HepG2 (cell line): ENCODE results near the gene KRTAP10-10. TPM values are rescaled to one million over a fixed set of nuclear protein-coding genes. Genes with fewer than 3 reads are reported as not detected.

Source experiments
- ATAC-seq: fragments of 200-7000 bp; cut with Tn5 transposase; 3 replicates; pipeline ENCODE4 v1.9.1; 2020; ENCODE audit warnings: mild to moderate bottlenecking, moderate library complexity
- BruUV-seq: library from RNA; stranded (reverse); fragments of 400-500 nt; replicated peaks from 2 replicates; lab custom pipeline; 2021; lab: Mats Ljungman, UMichigan
- CTCF ChIA-PET: fragments of 300-600 bp; formaldehyde crosslinking; extraction: SDS; loops from one replicate; lab custom pipeline; 2021; ENCODE audit warnings: low total read pairs, inconsistent platforms, low intra/inter-chr PET ratio; lab: Yijun Ruan, JAX
- POLR2A ChIA-PET: fragments of 350-600 bp; sonication (Branson Sonifier 250); formaldehyde crosslinking; loops from one replicate; lab custom pipeline; 2020; ENCODE audit warnings: antibody characterized with exemption, inconsistent platforms; lab: Yijun Ruan, JAX
- DNase-seq: peaks from one replicate; pipeline ENCODE4 v3.0.0-alpha.2; 2015; ENCODE audit warnings: low spot score
- FAIRE-seq: peaks from 3 replicates; lab custom pipeline; 2011; peaks lifted over from hg19 to GRCh38; lab: Jason Lieb, UNC
- H2AFZ ChIP-seq: one replicate; pipeline ENCODE4 v1.6.1; 2011; ENCODE audit warnings: low read length, inconsistent platforms
- H3K27ac ChIP-seq: fragments of 300-600 bp; 3 replicates; pipeline ENCODE4 v1.8.0; 2011; ENCODE audit warnings: mixed run types, mild to moderate bottlenecking, mixed read lengths, low read length, inconsistent platforms; ENCODE audit not compliant: insufficient read depth; ENCODE audit errors: extremely low read length
- H3K27me3 ChIP-seq, 2 experiments: fragments of 200-600 bp in 1 of 2; 2 replicates in 1 of 2; 3 replicates in 1 of 2; pipeline versions ENCODE4 v1.6.0 to v1.8.0; 2011; ENCODE audit warnings: low read length in 2 of 2, mild to moderate bottlenecking in 2 of 2, moderate library complexity in 2 of 2, inconsistent platforms in 1 of 2; ENCODE audit not compliant: insufficient read depth in 2 of 2, control insufficient read depth in 1 of 2
- H3K36me3 ChIP-seq, 2 experiments: fragments of 200-600 bp in 1 of 2; replicated peaks in 1 of 2; 2 replicates in 1 of 2; 3 replicates in 1 of 2; pipeline versions ENCODE4 v1.5.1 to v1.8.0; 2011; ENCODE audit warnings: low read length in 2 of 2, inconsistent platforms in 1 of 2; ENCODE audit not compliant: insufficient read depth in 2 of 2, control insufficient read depth in 1 of 2
- H3K4me1 ChIP-seq: 2 replicates; pipeline ENCODE4 v1.5.1; 2012; ENCODE audit warnings: low read length, inconsistent platforms; ENCODE audit not compliant: insufficient read depth
- H3K4me2 ChIP-seq: 2 replicates; pipeline ENCODE4 v1.6.0; 2011; ENCODE audit warnings: low read depth, low read length, inconsistent platforms
- H3K4me3 ChIP-seq, 3 experiments: fragments of 200-600 bp in 1 of 3; sonication (generic), shearing (Covaris generic) in 1 of 3; replicated peaks in 1 of 3; 2 replicates each; pipeline ENCODE4 v1.5.1; 2011 to 2016; ENCODE audit warnings: low read length in 3 of 3, inconsistent platforms in 2 of 3, low read depth in 2 of 3, mild to moderate bottlenecking in 2 of 3, control low read depth in 1 of 3, mixed read lengths in 1 of 3; ENCODE audit not compliant: insufficient read depth in 1 of 3
- H3K79me2 ChIP-seq: one replicate; pipeline ENCODE4 v1.6.1; 2011; ENCODE audit warnings: low read length, inconsistent platforms; ENCODE audit not compliant: insufficient read depth
- H3K9ac ChIP-seq: 2 replicates; pipeline ENCODE4 v1.6.0; 2011; ENCODE audit warnings: mild to moderate bottlenecking, low read depth, low read length, inconsistent platforms; ENCODE audit not compliant: insufficient read depth
- H3K9me3 ChIP-seq: 2 replicates; pipeline ENCODE4 v1.5.1; 2012; ENCODE audit warnings: mild to moderate bottlenecking, low read length
- H4K20me1 ChIP-seq: 2 replicates; pipeline ENCODE4 v1.6.0; 2011; ENCODE audit warnings: inconsistent platforms, mild to moderate bottlenecking, low read length, moderate library complexity; ENCODE audit not compliant: insufficient read depth
- ERF ChIP-seq: IDR thresholded peaks from 2 replicates; pipeline ENCODE4 v1.6.1; 2018; ENCODE audit warnings: missing biosample characterization, missing genetic modification reagents
- POLR2AphosphoS5 ChIP-seq: IDR thresholded peaks from 2 replicates; pipeline ENCODE4 v1.6.1; 2012; ENCODE audit warnings: low read depth, low read length
- TBX2 ChIP-seq: sonication (generic); formaldehyde crosslinking; IDR thresholded peaks from 2 replicates; pipeline ENCODE4 v1.5.0; 2020; ENCODE audit warnings: missing genetic modification reagents, mild to moderate bottlenecking, borderline replicate concordance
- ZNF136 ChIP-seq: sonication (generic); formaldehyde crosslinking; IDR thresholded peaks from 2 replicates; pipeline ENCODE4 v1.8.1; 2022; ENCODE audit warnings: low read depth, mild to moderate bottlenecking, moderate library complexity, missing genetic modification reagents
- ZNF329 ChIP-seq: sonication (generic); formaldehyde crosslinking; IDR thresholded peaks from 2 replicates; pipeline ENCODE4 v1.9.0; 2021; ENCODE audit warnings: low read depth, mild to moderate bottlenecking, missing genetic modification reagents
- ZNF713 ChIP-seq: sonication (generic); formaldehyde crosslinking; IDR thresholded peaks from 2 replicates; pipeline ENCODE4 v1.4.0; 2020; ENCODE audit warnings: mild to moderate bottlenecking, missing genetic modification reagents
- WGBS: methylation state at CpG from one replicate; pipeline ENCODE4 v1.1.6; 2017; ENCODE audit warnings: low lambda C conversion rate; 5-methylcytosine and 5-hydroxymethylcytosine counted together
- in situ Hi-C: cut with HindIII; loops from 2 replicates; pipeline ENCODE4 v1.10.0; 2017; ENCODE audit warnings: low pct_unique_long_range_greater_than_20kb; ENCODE audit not compliant: extremely low pct_ligation_motif_present
- intact Hi-C: fragments of 100-400 bp; cut with micrococcal nuclease; formaldehyde crosslinking; loops from one replicate; pipeline ENCODE4 v1.10.0; 2022; ENCODE audit not compliant: unreplicated experiment
- polyA plus RNA-seq, 8 experiments: library from polyadenylated mRNA; depleted of rRNA in 3 of 8; stranded (reverse) in 7 of 8; unstranded in 1 of 8; fragments of >200 nt; fragmentation: Illumina TruSeq in 4 of 8; extraction: Trizol in 4 of 8; gene quantifications; 2 replicates each; pipeline versions ENCODE4 v1.2.1 to v1.2.3, GENCODE V29; 2011 to 2016; ENCODE audit warnings: low read depth in 4 of 8, missing spikeins in 1 of 8, mixed read lengths in 1 of 8; ENCODE audit not compliant: insufficient read depth in 1 of 8
- total RNA-seq, 5 experiments: library from RNA; depleted of rRNA; stranded (reverse); fragments of >200 nt; fragmentation: Illumina TruSeq; extraction: Trizol; gene quantifications; 2 replicates each; pipeline ENCODE4 v1.2.3, GENCODE V29; 2016; ENCODE audit warnings: low read depth in 1 of 5
- TF ChIP-seq, protein P1 (sequence below): sonication (generic); formaldehyde crosslinking; IDR thresholded peaks from 2 replicates; pipeline ENCODE4 v1.8.1; 2023; ENCODE audit warnings: missing genetic modification reagents, inconsistent platforms, borderline replicate concordance
- TF ChIP-seq, protein P2 (sequence below): sonication (generic); formaldehyde crosslinking; IDR thresholded peaks from 2 replicates; pipeline ENCODE4 v1.4.0; 2020; ENCODE audit warnings: missing genetic modification reagents; ENCODE audit errors: not compliant biosample characterization
- TF ChIP-seq, protein P3 (sequence below): IDR thresholded peaks from 2 replicates; pipeline ENCODE4 v1.6.1; 2016
- TF ChIP-seq, protein P4 (sequence below): sonication (generic); formaldehyde crosslinking; IDR thresholded peaks from 2 replicates; pipeline ENCODE4 v1.4.0; 2020; ENCODE audit warnings: missing genetic modification reagents
- TF ChIP-seq, protein P5 (sequence below): sonication (generic); formaldehyde crosslinking; IDR thresholded peaks from 2 replicates; pipeline ENCODE4 v1.4.0; 2020; ENCODE audit warnings: missing genetic modification reagents, low read depth, mild to moderate bottlenecking, borderline replicate concordance
- TF ChIP-seq, protein P6 (sequence below): sonication (generic); formaldehyde crosslinking; IDR thresholded peaks from 2 replicates; pipeline ENCODE4 v1.8.0; 2022; ENCODE audit warnings: mild to moderate bottlenecking, missing genetic modification reagents

Gene KRTAP10-10
- total and polyA plus RNA-seq, 2 of the 13 experiments (the other 11 are each of a cell fraction or from before 2014, with no cell fraction given) = not detected

DNA sequence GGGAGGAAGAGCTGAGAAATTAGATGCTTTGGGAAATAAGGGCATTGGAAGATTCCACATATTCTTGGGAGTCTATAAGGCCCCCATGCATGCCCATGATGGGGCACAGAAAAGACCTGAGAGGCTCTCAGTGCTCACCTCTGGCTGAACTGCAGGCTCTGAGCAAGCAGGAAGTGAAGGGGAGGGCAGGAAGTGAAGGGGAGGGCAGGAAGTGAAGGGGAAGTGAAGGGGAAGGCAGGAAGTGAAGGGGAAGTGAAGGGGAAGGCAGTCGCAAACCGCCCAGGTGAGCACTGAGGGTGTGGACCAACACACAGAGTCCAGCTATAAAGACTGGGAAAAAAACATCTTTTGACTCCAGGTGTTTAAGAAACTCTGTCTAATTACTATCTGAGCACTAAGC lies 6.7 kb upstream of the KRTAP10-10 start:
- FAIRE-seq = no peak
- Histone ChIP-seq H3K27ac (no peak overlapping the region), H3K9me3 (peaks cover 16% of the 10 kb centered on the region; the same call in 1 of the 2 replicates), H3K27me3 (0 out of 5 replicates have a peak, but pooled peaks cover 0 to 6% of the 10 kb centered on the region in 2 experiments), H4K20me1 (no peaks in the 10 kb centered on the region), H3K4me1 (no peaks in the 10 kb centered on the region), H3K36me3 (no peaks in the 10 kb centered on the region), H3K4me3 (no peak overlapping the region), H3K79me2 (no peaks in the 10 kb centered on the region), H2AFZ (no peak overlapping the region), H3K4me2 (no peak overlapping the region), H3K9ac (no peak overlapping the region)
- no peak for DNase-seq
- in situ Hi-C loops = no loop called here
- POLR2A ChIA-PET = no interaction called here
- intact Hi-C loops = loop anchor here (10.0 kb wide), 1 partner anchor 64 kb away; the partner anchor contains the start of gene KRTAP10-12
- 81% methylated on average over 2 of the region's 2 CpGs for WGBS
- no TSS peak for BruUV-seq
- CTCF ChIA-PET = no interaction called here
- ATAC-seq = no peak
- TF ChIP-seq, protein P1, sequence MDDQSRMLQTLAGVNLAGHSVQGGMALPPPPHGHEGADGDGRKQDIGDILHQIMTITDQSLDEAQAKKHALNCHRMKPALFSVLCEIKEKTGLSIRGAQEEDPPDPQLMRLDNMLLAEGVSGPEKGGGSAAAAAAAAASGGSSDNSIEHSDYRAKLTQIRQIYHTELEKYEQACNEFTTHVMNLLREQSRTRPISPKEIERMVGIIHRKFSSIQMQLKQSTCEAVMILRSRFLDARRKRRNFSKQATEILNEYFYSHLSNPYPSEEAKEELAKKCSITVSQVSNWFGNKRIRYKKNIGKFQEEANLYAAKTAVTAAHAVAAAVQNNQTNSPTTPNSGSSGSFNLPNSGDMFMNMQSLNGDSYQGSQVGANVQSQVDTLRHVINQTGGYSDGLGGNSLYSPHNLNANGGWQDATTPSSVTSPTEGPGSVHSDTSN (CRISPR knock-in tag) = no peak
- no peak for TF ChIP-seq ZNF329 (CRISPR knock-in tag)
- TF ChIP-seq, protein P2, sequence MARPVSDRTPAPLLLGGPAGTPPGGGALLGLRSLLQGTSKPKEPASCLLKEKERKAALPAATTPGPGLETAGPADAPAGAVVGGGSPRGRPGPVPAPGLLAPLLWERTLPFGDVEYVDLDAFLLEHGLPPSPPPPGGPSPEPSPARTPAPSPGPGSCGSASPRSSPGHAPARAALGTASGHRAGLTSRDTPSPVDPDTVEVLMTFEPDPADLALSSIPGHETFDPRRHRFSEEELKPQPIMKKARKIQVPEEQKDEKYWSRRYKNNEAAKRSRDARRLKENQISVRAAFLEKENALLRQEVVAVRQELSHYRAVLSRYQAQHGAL = no peak
- TF ChIP-seq, protein P3, sequence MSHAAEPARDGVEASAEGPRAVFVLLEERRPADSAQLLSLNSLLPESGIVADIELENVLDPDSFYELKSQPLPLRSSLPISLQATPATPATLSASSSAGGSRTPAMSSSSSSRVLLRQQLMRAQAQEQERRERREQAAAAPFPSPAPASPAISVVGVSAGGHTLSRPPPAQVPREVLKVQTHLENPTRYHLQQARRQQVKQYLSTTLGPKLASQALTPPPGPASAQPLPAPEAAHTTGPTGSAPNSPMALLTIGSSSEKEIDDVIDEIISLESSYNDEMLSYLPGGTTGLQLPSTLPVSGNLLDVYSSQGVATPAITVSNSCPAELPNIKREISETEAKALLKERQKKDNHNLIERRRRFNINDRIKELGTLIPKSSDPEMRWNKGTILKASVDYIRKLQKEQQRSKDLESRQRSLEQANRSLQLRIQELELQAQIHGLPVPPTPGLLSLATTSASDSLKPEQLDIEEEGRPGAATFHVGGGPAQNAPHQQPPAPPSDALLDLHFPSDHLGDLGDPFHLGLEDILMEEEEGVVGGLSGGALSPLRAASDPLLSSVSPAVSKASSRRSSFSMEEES = no peak
- TF ChIP-seq ZNF713 (CRISPR knock-in tag) = no peak
- no peak for TF ChIP-seq ERF
- TF ChIP-seq ZNF136 (CRISPR knock-in tag) = no peak
- TF ChIP-seq, protein P4, sequence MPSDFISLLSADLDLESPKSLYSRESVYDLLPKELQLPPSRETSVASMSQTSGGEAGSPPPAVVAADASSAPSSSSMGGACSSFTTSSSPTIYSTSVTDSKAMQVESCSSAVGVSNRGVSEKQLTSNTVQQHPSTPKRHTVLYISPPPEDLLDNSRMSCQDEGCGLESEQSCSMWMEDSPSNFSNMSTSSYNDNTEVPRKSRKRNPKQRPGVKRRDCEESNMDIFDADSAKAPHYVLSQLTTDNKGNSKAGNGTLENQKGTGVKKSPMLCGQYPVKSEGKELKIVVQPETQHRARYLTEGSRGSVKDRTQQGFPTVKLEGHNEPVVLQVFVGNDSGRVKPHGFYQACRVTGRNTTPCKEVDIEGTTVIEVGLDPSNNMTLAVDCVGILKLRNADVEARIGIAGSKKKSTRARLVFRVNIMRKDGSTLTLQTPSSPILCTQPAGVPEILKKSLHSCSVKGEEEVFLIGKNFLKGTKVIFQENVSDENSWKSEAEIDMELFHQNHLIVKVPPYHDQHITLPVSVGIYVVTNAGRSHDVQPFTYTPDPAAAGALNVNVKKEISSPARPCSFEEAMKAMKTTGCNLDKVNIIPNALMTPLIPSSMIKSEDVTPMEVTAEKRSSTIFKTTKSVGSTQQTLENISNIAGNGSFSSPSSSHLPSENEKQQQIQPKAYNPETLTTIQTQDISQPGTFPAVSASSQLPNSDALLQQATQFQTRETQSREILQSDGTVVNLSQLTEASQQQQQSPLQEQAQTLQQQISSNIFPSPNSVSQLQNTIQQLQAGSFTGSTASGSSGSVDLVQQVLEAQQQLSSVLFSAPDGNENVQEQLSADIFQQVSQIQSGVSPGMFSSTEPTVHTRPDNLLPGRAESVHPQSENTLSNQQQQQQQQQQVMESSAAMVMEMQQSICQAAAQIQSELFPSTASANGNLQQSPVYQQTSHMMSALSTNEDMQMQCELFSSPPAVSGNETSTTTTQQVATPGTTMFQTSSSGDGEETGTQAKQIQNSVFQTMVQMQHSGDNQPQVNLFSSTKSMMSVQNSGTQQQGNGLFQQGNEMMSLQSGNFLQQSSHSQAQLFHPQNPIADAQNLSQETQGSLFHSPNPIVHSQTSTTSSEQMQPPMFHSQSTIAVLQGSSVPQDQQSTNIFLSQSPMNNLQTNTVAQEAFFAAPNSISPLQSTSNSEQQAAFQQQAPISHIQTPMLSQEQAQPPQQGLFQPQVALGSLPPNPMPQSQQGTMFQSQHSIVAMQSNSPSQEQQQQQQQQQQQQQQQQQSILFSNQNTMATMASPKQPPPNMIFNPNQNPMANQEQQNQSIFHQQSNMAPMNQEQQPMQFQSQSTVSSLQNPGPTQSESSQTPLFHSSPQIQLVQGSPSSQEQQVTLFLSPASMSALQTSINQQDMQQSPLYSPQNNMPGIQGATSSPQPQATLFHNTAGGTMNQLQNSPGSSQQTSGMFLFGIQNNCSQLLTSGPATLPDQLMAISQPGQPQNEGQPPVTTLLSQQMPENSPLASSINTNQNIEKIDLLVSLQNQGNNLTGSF = no peak
- TF ChIP-seq, protein P5, sequence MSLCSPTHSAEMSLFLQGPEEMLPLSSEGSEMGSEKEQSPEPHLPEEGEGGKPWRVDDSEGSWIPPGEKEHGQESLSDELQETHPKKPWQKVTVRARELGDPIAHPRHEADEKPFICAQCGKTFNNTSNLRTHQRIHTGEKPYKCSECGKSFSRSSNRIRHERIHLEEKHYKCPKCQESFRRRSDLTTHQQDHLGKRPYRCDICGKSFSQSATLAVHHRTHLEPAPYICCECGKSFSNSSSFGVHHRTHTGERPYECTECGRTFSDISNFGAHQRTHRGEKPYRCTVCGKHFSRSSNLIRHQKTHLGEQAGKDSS (CRISPR knock-in tag) = no peak
- TF ChIP-seq, protein P6, sequence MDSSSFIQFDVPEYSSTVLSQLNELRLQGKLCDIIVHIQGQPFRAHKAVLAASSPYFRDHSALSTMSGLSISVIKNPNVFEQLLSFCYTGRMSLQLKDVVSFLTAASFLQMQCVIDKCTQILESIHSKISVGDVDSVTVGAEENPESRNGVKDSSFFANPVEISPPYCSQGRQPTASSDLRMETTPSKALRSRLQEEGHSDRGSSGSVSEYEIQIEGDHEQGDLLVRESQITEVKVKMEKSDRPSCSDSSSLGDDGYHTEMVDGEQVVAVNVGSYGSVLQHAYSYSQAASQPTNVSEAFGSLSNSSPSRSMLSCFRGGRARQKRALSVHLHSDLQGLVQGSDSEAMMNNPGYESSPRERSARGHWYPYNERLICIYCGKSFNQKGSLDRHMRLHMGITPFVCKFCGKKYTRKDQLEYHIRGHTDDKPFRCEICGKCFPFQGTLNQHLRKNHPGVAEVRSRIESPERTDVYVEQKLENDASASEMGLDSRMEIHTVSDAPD = no peak
- no peak for TF ChIP-seq POLR2AphosphoS5
- TF ChIP-seq TBX2 (CRISPR knock-in tag) = no peak
